ENCODE measurements around the gene LCP1.

Gene LCP1

DNA sequence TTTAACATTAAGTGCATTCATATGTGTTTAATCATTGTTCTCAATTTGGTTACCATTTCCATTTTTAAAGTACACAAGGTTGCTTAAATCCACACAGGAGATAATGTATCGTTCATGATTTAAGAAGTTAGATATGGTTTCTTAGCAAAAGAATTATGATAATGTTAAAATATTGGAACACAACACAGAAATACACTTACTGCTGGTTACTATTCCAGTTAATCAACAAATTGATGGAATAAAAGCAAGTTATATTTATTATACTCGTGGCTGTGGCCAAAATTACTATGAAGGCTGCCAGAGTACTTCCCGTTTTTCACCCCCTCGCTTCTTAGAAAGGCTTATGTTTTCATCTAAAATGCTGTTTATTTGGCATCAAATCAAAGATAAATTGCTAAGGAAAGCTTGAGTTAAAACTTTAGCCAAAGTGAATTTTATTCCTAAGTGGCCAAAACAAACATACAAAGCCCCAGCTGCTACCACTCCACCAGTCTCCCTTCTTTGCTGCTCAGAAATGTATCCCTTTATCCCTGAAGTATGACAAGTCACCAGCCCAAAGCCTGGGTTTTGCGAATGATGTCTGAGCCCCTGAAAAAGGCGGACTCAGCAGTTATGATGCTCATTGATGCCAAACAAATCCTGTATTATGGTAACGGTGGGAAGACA lies 27.7 kb downstream of the LCP1 start:
- DNase-seq = no peak

- DNase-seq = no peak
Measured at GRCh38 chr13:46152627-46153328, 29.2 kb downstream of the LCP1 start.

DNA sequence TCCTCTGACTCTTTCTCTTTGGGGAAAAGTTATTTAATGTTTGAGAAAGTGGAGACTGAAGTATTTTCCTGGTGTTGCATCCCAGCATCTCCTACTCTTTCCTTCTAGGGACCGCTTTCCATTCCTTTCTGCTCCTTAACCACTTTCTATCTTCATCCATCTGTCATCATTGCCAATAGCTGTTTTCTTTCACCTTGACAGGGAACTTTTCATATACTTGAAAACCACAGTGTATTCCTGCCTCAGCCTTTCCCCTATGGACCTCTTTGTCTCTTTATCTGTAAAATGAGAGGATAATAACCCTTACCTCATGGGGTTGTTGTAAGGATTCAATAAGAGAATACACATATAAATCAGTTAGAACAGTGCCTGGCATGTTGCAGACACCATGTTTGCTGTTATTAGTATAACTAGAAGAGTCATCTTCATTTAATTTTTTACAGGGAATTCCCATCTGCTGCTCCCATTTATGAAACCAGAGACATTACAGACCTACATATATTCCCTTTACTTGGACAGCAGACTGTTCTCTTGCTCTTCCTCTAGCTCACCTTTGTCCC lies 31.8 kb downstream of the LCP1 start:
- DNase-seq = no peak

- DNase-seq = peak; percentile 54
Measured at GRCh38 chr13:46149272-46150133, 32.5 kb downstream of the LCP1 start.

DNA sequence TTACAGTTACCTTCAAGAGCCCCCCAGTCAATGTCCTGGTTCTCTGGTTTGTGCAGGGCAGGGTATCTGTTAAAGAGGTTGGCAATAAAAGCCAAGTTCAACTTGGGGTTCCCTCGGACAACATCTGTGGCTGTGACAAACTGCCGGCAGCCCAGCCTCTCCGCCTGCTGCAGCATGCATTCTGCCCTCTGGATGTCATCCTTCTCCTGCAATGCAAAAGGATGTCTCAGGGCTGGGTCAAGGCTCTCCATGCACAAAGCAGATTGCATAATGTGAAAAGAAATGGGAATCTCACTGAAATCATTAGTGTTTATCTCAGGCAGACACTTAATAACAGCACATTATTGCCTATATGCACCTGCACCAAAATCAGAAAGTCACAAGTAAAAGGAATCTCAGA lies 35.1 kb downstream of the LCP1 start:
- DNase-seq = no peak

DNA sequence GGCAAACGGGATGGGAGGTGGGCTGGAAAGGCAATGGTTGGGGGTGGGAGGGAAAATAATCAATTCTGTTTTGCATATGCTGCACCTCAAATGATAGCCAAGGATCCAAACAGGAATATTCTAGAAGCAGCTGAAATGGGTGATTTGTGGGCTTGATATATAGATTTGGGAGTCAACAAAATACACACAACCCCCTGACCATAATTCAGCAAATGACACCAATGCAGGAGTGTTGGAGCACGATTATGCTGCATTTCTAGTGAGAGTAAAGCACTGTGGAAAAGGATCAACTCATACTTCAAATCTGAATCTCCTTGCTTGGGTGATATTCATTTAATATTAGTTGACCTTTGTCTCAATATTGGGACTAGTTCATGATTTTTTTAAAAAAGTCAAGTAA lies 36.0 kb downstream of the LCP1 start:
- no peak for DNase-seq

- DNase-seq = no peak
Measured at GRCh38 chr13:46145135-46145534, 36.8 kb downstream of the LCP1 start.

- no peak for DNase-seq
Measured at GRCh38 chr13:46143184-46143701, 38.7 kb downstream of the LCP1 start.

DNA sequence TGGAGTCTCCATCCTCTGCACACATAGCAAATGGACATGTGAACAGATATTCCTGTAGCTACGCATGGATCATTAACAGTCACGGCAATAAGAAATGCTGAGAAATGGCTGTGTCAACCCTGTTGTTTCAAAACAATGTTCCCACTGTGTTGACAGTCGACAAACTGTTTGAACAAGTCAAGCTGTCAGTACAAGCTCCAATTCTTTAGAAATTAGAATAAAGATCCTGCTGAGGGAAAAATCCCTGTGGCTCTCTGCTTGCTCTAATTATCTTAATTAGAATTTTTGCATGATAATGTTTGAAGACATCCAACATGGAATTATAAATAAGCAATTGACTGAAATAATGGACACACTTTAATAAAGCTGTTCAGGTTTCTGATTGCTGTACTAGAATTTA lies 39.2 kb downstream of the LCP1 start:
- no peak for DNase-seq

DNA sequence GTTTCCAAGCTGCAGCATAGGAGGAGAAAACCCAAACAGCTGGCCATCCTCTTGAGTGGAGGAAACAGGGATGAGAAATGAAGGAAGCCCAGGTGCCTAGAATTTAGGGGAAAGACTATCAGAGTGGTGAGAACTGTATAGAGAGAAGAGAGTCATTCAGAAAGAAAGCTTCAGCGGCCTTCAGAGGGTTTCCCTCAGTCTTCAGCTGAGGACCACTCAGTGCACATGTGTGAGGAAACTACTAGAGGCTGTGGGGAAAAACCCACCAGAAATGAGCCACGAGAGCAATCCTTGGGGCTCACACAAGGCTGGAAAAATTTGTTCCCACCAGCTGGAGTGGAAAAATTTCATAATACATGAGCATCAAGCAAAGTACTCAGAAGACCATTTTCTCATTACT lies 41.9 kb downstream of the LCP1 start:
- DNase-seq = peak; percentile 27

DNA sequence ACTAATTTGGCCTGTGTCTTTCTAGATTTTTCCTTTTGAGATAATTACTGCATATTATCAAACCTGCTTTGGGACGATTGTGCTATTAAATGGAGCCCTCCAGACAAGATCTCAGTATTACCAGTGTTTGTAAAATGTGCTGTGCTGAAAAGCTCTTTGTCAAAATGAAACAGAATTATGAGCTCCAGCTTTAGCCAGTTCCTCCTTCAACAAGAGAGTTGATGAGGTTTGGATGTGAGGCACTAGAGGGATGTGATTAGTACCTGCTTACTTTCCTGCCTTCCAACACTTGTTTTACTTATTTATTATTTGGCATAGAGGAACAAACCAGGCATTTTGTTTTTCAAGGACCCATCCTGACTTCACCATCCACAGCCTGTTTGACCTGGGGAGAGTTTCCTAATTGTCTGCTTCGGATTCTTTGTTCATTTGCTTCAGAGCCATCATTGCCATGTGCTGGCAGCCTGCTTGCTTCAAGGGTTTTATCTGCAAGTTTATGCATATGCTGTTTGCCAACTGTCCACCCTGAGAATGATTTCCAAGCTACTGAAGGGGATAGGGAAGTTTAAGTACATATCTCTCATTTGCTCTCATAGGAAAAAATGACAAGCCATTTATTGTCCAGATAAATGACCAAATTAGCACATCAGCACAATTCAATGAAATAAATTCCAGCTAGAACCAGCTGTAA lies 44.2 kb downstream of the LCP1 start:
- no peak for DNase-seq

DNA sequence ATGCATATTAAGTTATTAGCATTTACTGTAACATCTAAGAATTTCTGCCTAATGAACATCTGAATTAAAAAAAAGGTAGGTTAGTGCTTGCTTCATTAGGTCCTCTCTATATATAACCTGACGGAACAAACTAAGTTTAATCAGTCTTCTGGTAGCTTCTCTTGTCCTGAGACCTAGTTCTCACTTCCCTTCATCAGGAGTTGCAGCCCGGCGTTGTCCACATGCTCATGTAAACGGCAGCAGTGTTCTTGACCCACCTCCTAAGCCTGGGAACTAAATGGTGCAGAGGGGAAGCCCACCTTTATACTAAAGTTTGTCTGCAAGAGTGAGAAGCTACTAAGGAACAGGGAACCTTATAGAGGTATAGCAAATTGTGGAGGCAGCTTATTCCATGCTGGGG lies 45.3 kb downstream of the LCP1 start:
- DNase-seq = no peak

- no peak for DNase-seq
Measured at GRCh38 chr13:46134961-46135522, 46.9 kb downstream of the LCP1 start.

DNA sequence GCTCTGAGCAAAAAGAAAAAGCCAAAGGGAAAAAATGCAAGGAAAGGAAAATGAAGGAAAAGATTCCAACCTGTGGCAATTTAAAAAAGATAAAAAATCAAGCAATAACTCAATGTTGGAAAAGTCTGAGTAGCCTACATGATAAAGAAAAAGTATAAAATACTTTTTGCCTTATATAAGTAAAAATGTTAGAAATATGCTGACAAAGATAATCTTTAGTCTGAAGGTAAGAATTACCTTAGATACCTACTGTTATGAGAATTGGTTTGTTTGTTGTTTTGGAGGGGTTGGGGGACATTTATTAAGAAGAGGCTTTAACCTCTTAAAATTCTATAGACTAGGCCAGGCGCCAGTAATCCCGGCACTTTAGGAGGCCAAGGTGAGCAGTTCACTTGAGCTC lies 47.5 kb downstream of the LCP1 start:
- DNase-seq = no peak

GRCh38 chr13:46132109-46132508 lies 49.9 kb downstream of the LCP1 start:
- no peak for DNase-seq

GRCh38 chr13:46131705-46132104 lies 50.3 kb downstream of the LCP1 start:
- DNase-seq = no peak

DNA sequence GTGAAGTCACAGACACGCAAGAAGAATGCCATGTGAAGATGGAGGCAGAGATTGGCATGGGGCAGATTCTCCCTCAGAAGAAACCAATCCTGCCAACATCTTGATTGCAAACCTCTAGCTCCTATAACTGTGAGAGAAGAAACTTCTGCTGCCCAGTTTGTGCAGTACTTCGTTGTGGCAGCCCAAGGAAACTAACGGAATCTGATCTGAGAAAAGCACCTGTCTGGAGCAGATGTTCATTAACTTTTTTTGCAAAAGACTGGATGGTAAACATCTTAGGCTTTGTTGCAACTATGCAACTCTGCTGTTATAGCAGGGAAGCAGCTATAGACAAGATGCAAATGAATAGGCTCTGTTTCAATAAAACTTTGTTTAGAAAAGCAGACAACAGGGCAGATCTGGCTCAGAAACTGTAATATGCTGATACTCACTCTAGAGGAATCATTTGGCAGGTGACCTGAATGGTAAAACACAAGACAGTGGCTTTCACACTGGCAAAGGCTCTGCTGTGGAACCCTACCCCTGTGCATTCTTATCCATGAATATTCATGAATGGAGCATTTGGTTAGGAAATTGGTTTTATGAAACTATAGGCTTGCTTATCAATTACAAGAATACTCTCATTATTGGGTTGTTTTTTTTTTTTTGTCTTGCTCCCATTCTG lies 51.9 kb downstream of the LCP1 start:
- DNase-seq = no peak

- no peak for DNase-seq
Measured at GRCh38 chr13:46129124-46129523, 52.9 kb downstream of the LCP1 start.

GRCh38 chr13:46127358-46128023 lies 54.5 kb downstream of the LCP1 start:
- DNase-seq = no peak

- peak; percentile 74 for DNase-seq
Measured at GRCh38 chr13:46126552-46127357, 55.2 kb downstream of the LCP1 start.

Measured in stimulated activated CD4-positive, alpha-beta T cell treated with anti-CD3 and anti-CD28 coated beads, Interleukin-15, amount 100 ng/mL, for 24 hours (primary cell).